ENCODE results near the gene ATP5MC3.

DNA sequence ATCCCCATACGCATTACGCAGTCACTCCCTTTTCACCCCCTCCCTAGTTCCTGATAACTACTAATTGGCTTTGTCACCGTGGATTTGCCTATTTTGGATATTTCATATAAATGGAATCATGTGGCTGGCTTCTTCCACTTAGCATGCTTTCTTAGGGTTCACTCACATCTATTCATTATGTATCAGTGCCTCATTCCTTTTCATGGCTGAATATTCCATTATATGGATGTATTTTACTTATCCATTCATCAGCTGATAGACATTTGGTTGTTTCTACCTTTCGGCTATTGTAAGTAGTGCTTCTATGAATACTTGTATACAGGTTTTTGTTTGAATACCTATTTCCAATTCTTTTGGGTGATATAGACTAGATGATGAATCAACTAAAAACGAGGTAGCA is 4.9 kb downstream of the ATP5MC3 start:
- TF ChIP-seq, protein P1, sequence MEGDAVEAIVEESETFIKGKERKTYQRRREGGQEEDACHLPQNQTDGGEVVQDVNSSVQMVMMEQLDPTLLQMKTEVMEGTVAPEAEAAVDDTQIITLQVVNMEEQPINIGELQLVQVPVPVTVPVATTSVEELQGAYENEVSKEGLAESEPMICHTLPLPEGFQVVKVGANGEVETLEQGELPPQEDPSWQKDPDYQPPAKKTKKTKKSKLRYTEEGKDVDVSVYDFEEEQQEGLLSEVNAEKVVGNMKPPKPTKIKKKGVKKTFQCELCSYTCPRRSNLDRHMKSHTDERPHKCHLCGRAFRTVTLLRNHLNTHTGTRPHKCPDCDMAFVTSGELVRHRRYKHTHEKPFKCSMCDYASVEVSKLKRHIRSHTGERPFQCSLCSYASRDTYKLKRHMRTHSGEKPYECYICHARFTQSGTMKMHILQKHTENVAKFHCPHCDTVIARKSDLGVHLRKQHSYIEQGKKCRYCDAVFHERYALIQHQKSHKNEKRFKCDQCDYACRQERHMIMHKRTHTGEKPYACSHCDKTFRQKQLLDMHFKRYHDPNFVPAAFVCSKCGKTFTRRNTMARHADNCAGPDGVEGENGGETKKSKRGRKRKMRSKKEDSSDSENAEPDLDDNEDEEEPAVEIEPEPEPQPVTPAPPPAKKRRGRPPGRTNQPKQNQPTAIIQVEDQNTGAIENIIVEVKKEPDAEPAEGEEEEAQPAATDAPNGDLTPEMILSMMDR (IDR thresholded peaks at IDR 0.05; ENCODE audit: low read depth, low read length): no peak
- TF ChIP-seq POLR2A (IDR thresholded peaks at IDR 0.05; ENCODE audit: extremely low read depth, insufficient read length): no peak
- TF ChIP-seq, protein P2, sequence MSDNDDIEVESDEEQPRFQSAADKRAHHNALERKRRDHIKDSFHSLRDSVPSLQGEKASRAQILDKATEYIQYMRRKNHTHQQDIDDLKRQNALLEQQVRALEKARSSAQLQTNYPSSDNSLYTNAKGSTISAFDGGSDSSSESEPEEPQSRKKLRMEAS (IDR thresholded peaks at IDR 0.05; ENCODE audit: low read depth, low read length): no peak

Measured in NB4 (cell line).